Gastrocnemius medialis (tissue), 4 donors: Measurements from ENCODE around the gene MAPKAP1. TPM values are rescaled to one million over a fixed set of nuclear protein-coding genes. Genes with fewer than 3 reads are reported as not detected.

ENCODE experiments used
- ATAC-seq, 2 donors: fragments of 150-250 bp; one replicate each; pipeline ENCODE4 v1.9.1; 2016
- DNase-seq, 2 donors: peaks; one replicate each; pipeline ENCODE4 v3.0.0-alpha.2; 2019
- H3K27ac ChIP-seq, 4 donors: fragments of 200-600 bp; sonication (generic); 1 replicate in 1 of 4; 2 replicates in 3 of 4; pipeline ENCODE4 v1.5.1; 2016 to 2018; ENCODE audit warnings: mild to moderate bottlenecking in 2 of 4, moderate library complexity in 1 of 4
- H3K27me3 ChIP-seq, 3 donors: fragments of 200-600 bp; sonication (generic) in 2 of 3; 1 replicate in 1 of 3; 2 replicates in 2 of 3; pipeline versions ENCODE4 v1.5.1 to v1.6.0; 2016 to 2019; ENCODE audit warnings: mild to moderate bottlenecking in 1 of 3, moderate library complexity in 1 of 3
- H3K36me3 ChIP-seq, 2 donors: fragments of 200-600 bp; sonication (generic) in 1 of 2; one replicate each; pipeline ENCODE4 v1.5.1; 2017 to 2018
- H3K4me1 ChIP-seq, 2 donors: fragments of 200-600 bp; sonication (generic) in 1 of 2; one replicate each; pipeline ENCODE4 v1.5.1; 2016 to 2017; ENCODE audit warnings: mild to moderate bottlenecking in 2 of 2
- H3K4me3 ChIP-seq, 4 donors: fragments of 200-600 bp; sonication (generic) in 3 of 4; 1 replicate in 1 of 4; 2 replicates in 3 of 4; pipeline ENCODE4 v1.5.1; 2016 to 2019; ENCODE audit warnings: mild to moderate bottlenecking in 2 of 4
- H3K9me3 ChIP-seq, 3 donors: fragments of 200-600 bp; sonication (generic) in 2 of 3; 1 replicate in 1 of 3; 2 replicates in 2 of 3; pipeline ENCODE4 v1.5.1; 2016 to 2019
- POLR2A ChIP-seq, 2 donors: fragments of 450-650 bp; IDR thresholded peaks; one replicate each; pipeline ENCODE4 v1.6.1; 2017; ENCODE audit warnings: antibody characterized with exemption in 2 of 2, mild to moderate bottlenecking in 2 of 2, moderate library complexity in 2 of 2
- in situ Hi-C, 4 donors: fragments of 200-750 bp; cut with MboI; loops; one replicate each; pipeline versions ENCODE4 v1.15.0 to v1.8.0; 2017; ENCODE audit warnings: low sequenced_read_pairs in 4 of 4
- intact Hi-C: fragments of 100-400 bp; cut with DNase I; formaldehyde crosslinking; loops from one replicate; pipeline ENCODE4 v1.15.1; 2023; ENCODE audit warnings: low total_unique reads
- total RNA-seq, 4 donors: library from RNA; depleted of rRNA; stranded (reverse); fragments of >200 nt; gene quantifications; one replicate each; pipeline versions ENCODE4 v1.1.0 to v1.2.3, GENCODE V29; 2016
- TF ChIP-seq, protein P1 (sequence below), 5 experiments: fragments of 450-650 bp in 3 of 5; fragments of 200-600 bp in 2 of 5; sonication (generic) in 2 of 5; IDR thresholded peaks in 4 of 5; conservative IDR thresholded peaks in 1 of 5; 1 replicate in 4 of 5; 2 replicates in 1 of 5; pipeline ENCODE4 v1.5.1; 2016 to 2019; ENCODE audit warnings: antibody characterized with exemption in 5 of 5, mild to moderate bottlenecking in 3 of 5, moderate library complexity in 3 of 5

Gene MAPKAP1
- total RNA-seq, 4 donors from 2014 or later, result 58.2 to 123 (median 104) TPM

- Histone ChIP-seq H3K27me3 (no peaks in the 10 kb centered on the region), H3K9me3 (no peaks in the 10 kb centered on the region), H3K4me3 (no peak overlapping the region), H3K27ac (no peak overlapping the region), H3K4me1 (peaks cover 11 to 26% of the 10 kb centered on the region in 2 donors), H3K36me3 (no peaks in the 10 kb centered on the region)
- intact Hi-C loops, result loop anchor here (10.0 kb wide), 1 partner anchor 231 kb away; no protein-coding TSS in a partner anchor
- in situ Hi-C loops, result loop anchor here in 2 of 4 donors (25.0 kb wide), 1 partner anchor 224 kb away; no protein-coding TSS in a partner anchor
- DNase-seq (no peak), ATAC-seq (no peak)
- TF ChIP-seq POLR2A (IDR thresholded peaks at IDR 0.05), result no peak
- TF ChIP-seq, protein P1, sequence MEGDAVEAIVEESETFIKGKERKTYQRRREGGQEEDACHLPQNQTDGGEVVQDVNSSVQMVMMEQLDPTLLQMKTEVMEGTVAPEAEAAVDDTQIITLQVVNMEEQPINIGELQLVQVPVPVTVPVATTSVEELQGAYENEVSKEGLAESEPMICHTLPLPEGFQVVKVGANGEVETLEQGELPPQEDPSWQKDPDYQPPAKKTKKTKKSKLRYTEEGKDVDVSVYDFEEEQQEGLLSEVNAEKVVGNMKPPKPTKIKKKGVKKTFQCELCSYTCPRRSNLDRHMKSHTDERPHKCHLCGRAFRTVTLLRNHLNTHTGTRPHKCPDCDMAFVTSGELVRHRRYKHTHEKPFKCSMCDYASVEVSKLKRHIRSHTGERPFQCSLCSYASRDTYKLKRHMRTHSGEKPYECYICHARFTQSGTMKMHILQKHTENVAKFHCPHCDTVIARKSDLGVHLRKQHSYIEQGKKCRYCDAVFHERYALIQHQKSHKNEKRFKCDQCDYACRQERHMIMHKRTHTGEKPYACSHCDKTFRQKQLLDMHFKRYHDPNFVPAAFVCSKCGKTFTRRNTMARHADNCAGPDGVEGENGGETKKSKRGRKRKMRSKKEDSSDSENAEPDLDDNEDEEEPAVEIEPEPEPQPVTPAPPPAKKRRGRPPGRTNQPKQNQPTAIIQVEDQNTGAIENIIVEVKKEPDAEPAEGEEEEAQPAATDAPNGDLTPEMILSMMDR (IDR thresholded peaks at IDR 0.05 in 4 of 5, conservative IDR thresholded peaks at IDR 0.05 in 1 of 5), result no peak
Observed at GRCh38 chr9:125635888-125636287, 71.1 kb downstream of the MAPKAP1 start.

DNA sequence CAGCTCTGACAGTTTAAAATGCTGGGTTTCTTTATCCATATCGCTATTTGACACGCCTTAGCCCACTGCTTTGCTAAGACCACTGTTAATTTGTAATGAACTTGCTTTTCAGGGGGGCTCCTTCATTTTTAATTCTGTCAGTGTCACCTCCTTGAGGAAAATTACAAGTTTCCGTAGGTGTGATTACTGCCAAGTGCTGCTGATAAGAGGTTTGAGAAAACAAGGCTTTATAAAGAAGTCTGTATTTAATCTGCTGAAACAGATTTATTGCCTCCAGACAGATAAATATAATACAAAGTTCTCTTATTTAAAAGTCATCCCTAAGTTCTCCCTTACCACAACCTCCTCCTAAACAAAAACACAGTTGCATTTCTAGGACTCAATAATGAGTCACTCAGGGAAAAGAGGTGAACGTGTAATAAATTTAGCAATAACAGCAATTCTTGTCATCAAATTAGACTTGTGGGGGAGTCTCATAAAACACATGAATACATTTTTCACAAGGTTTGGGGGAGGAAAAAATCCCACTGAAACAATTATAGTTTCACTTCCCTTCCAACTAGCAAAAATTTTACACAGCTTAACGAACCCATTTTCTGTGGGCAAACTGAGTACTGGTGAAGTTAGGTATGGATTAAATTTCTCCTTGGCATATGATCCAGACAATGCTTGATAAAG, 72.8 kb downstream of the MAPKAP1 start:
- no peaks in the 10 kb centered on the region for H3K27me3 ChIP-seq
- H3K9me3 ChIP-seq, result no peaks in the 10 kb centered on the region
- no peak overlapping the region for H3K27ac ChIP-seq
- intact Hi-C loops (loop anchor here (10.0 kb wide), 1 partner anchor 229 kb away; no protein-coding TSS in a partner anchor), in situ Hi-C loops (loop anchor here in 2 of 4 donors (25.0 kb wide), 1 partner anchor 222 kb away; no protein-coding TSS in a partner anchor)
- no peak for TF ChIP-seq POLR2A (IDR thresholded peaks at IDR 0.05)
- TF ChIP-seq, protein P1 (IDR thresholded peaks at IDR 0.05 in 4 of 5, conservative IDR thresholded peaks at IDR 0.05 in 1 of 5), result no peak
- H3K4me1 ChIP-seq, result peaks cover 17 to 33% of the 10 kb centered on the region in 2 donors
- no peak overlapping the region for H3K4me3 ChIP-seq
- no peaks in the 10 kb centered on the region for H3K36me3 ChIP-seq
- no peak for DNase-seq
- no peak for ATAC-seq

DNA sequence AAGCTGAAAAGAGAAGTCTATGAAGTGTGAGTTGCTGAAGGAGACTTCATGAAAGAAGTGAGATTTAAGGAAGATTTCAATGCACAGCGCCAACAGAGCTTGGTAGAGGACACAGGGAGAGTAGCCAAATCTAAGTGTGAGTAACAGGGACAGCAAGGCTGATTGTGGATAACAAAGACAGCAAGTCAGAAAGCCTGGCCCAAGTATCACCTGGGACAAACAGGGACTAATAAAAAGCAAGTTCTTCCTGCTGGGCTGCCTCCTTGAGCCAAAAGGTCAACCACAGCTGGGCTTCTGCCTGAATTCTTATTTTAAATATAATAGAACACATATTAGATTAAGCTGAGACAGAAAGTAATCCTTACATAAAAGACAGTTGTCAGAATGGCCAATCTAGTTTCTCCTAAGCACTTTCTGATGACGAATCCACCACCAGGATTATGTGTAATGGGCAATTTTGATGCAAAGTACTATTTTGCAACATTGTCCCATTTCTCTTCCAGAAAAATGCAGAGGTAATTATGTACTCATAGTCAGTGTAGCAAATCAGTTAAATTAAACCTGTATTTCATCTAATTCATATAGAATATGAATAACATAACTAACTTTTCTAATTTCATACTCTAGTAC, 73.8 kb downstream of the MAPKAP1 start:
- DNase-seq, result no peak
- Histone ChIP-seq H3K9me3 (no peaks in the 10 kb centered on the region), H3K27me3 (no peaks in the 10 kb centered on the region), H3K36me3 (no peaks in the 10 kb centered on the region), H3K4me3 (no peak overlapping the region), H3K4me1 (peaks cover 17 to 33% of the 10 kb centered on the region in 2 donors), H3K27ac (no peak overlapping the region)
- TF ChIP-seq, protein P1 (IDR thresholded peaks at IDR 0.05 in 4 of 5, conservative IDR thresholded peaks at IDR 0.05 in 1 of 5), result no peak
- TF ChIP-seq POLR2A (IDR thresholded peaks at IDR 0.05), result no peak
- ATAC-seq, result peak in 1 of 2 donors; percentile 41
- in situ Hi-C loops, result loop anchor here in 2 of 4 donors (25.0 kb wide), 1 partner anchor 221 kb away; no protein-coding TSS in a partner anchor
- intact Hi-C loops, result loop anchor here (10.0 kb wide), 1 partner anchor 228 kb away; no protein-coding TSS in a partner anchor

DNA sequence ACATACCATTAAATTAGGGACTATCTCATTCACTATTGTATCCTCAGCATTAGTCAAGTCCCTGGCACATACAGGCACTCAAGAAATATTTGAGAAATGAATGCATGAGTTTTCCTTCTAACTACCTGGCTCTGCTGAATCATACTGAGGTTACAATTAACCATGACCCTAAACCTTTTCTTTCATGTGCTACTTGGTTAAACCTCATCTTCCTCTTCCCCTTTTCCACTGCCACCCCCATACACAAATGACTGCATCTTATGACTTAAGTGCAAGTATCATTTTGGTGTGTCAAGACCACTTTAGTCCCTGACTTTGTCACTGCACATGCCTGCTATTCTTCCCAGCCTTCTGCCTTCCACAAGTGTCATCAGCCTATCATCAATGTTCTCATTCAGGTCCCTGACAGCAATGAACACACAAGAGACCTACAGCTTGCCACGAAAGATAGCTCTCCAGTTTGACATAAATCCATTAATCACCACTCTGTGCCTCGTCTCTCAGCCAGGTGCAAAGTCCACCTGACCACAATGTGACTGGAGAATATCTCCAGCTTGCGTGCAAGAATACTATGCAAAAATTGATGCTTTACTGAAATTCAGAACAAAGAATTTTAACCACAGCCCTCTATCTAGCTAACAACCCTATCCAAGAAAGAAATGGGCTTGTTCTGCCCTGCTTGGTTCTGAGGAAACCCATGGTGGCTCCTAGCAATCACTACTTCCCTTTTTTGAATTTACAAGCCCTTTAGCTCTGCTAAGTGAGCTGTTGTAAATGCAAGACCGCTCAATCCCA, 74.5 kb downstream of the MAPKAP1 start:
- no peak for ATAC-seq
- H3K4me1 ChIP-seq, result peaks cover 17 to 33% of the 10 kb centered on the region in 2 donors
- intact Hi-C loops (loop anchor here (10.0 kb wide), 1 partner anchor 228 kb away; no protein-coding TSS in a partner anchor), in situ Hi-C loops (loop anchor here in 2 of 4 donors (25.0 kb wide), 1 partner anchor 220 kb away; no protein-coding TSS in a partner anchor)
- TF ChIP-seq, protein P1 (IDR thresholded peaks at IDR 0.05 in 4 of 5, conservative IDR thresholded peaks at IDR 0.05 in 1 of 5), result no peak
- TF ChIP-seq POLR2A (IDR thresholded peaks at IDR 0.05), result no peak
- no peak overlapping the region for H3K27ac ChIP-seq
- DNase-seq, result no peak
- no peaks in the 10 kb centered on the region for H3K27me3 ChIP-seq
- H3K4me3 ChIP-seq, result no peak overlapping the region
- no peaks in the 10 kb centered on the region for H3K9me3 ChIP-seq
- H3K36me3 ChIP-seq, result no peaks in the 10 kb centered on the region
